RPMI8226 (cell line): ENCODE results near the gene SLC25A25.
"Not testable (repeated sequence)": the region's sequence is repeated elsewhere in the genome, so short reads cannot be mapped to it uniquely, and the experiment has no call there.

Experiments
- DNase-seq: peaks from one replicate; pipeline ENCODE4 v3.0.0-alpha.2; 2015

The SLC25A25 gene

GRCh38 chr9:128098297-128099230, 30.5 kb downstream of the SLC25A25 start:
- no peak for DNase-seq

GRCh38 chr9:128099231-128099931, 31.3 kb downstream of the SLC25A25 start:
- no peak for DNase-seq

GRCh38 chr9:128099932-128100491, 32.0 kb downstream of the SLC25A25 start:
- no peak for DNase-seq

GRCh38 chr9:128100581-128100980, 32.5 kb downstream of the SLC25A25 start:
- DNase-seq = no peak

- no peak for DNase-seq
Observed at GRCh38 chr9:128101231-128101661, 33.2 kb downstream of the SLC25A25 start.

- no peak for DNase-seq
Observed at GRCh38 chr9:128101690-128102089, 33.7 kb downstream of the SLC25A25 start.

- DNase-seq = no peak
Observed at GRCh38 chr9:128102196-128102595, 34.2 kb downstream of the SLC25A25 start.

- DNase-seq = no peak
Observed at GRCh38 chr9:128102861-128103588, 35.0 kb downstream of the SLC25A25 start.

- no peak for DNase-seq
Observed at GRCh38 chr9:128103589-128103962, 35.5 kb downstream of the SLC25A25 start.

GRCh38 chr9:128104171-128104618, 36.2 kb downstream of the SLC25A25 start:
- no peak for DNase-seq

- DNase-seq = no peak
Observed at GRCh38 chr9:128105538-128106175, 37.6 kb downstream of the SLC25A25 start.

GRCh38 chr9:128106181-128106939, 38.3 kb downstream of the SLC25A25 start:
- no peak for DNase-seq

- no peak for DNase-seq
Observed at GRCh38 chr9:128106940-128107467, 39.0 kb downstream of the SLC25A25 start.

- DNase-seq = no peak
Observed at GRCh38 chr9:128107468-128108268, 39.6 kb downstream of the SLC25A25 start.

- no peak for DNase-seq
Observed at GRCh38 chr9:128108269-128109049, 40.4 kb downstream of the SLC25A25 start.

GRCh38 chr9:128109050-128109709, 41.1 kb downstream of the SLC25A25 start:
- no peak for DNase-seq

- not testable (repeated sequence) for DNase-seq
Observed at GRCh38 chr9:128111726-128112125, 43.7 kb downstream of the SLC25A25 start.

- DNase-seq = no peak
Observed at GRCh38 chr9:128113526-128114325, 45.7 kb downstream of the SLC25A25 start.
